ENCODE measurements around the gene STK38.

- TF ChIP-seq EP300 (IDR thresholded peaks at IDR 0.05) (no peak), MAFK (IDR thresholded peaks at IDR 0.05; ENCODE audit: partially characterized antibody) (no peak)
Measured at GRCh38 chr6:36463676-36464075, 83.6 kb downstream of the STK38 start.

Measured in A549 (cell line).